Natural killer cell (primary cell): Measurements from ENCODE around the gene FANCE. TPM values are rescaled to one million over a fixed set of nuclear protein-coding genes. Genes with fewer than 3 reads are reported as not detected.

Experiments used
- ATAC-seq, 3 donors: fragments of 150-1000 bp in 2 of 3; fragments of 200-7000 bp in 1 of 3; cut with Tn5 transposase; 1 replicate in 1 of 3; 2 replicates in 2 of 3; pipeline ENCODE4 v1.10.0; 2021; ENCODE audit warnings: mild to moderate bottlenecking in 2 of 3, moderate library complexity in 2 of 3
- DNase-seq, 2 donors: peaks; one replicate each; pipeline versions ENCODE4 v3.0.0 to v3.0.0-alpha.2; 2013 to 2021; ENCODE audit warnings: mixed read lengths in 1 of 2
- H3K27ac ChIP-seq: one replicate; pipeline ENCODE4 v1.5.1; 2013; ENCODE audit warnings: mild to moderate bottlenecking, low read length
- H3K27me3 ChIP-seq: one replicate; pipeline ENCODE4 v1.6.1; 2013; ENCODE audit warnings: low read length; ENCODE audit not compliant: control insufficient read depth, insufficient read depth
- H3K36me3 ChIP-seq: one replicate; pipeline ENCODE4 v1.6.1; 2013; ENCODE audit warnings: low read length; ENCODE audit not compliant: control insufficient read depth, insufficient read depth
- H3K4me1 ChIP-seq: one replicate; pipeline ENCODE4 v1.6.1; 2013; ENCODE audit warnings: low read length; ENCODE audit not compliant: control insufficient read depth, insufficient read depth
- H3K4me3 ChIP-seq: one replicate; pipeline ENCODE4 v1.5.1; 2013; ENCODE audit warnings: low read length
- H3K9me3 ChIP-seq: one replicate; pipeline ENCODE4 v1.6.1; 2013; ENCODE audit warnings: low read length; ENCODE audit not compliant: control insufficient read depth, insufficient read depth
- H3K27ac Mint-ChIP-seq, 2 donors: one replicate each; pipeline ENCODE4 v1.8.0; 2022; ENCODE audit warnings: mild to moderate bottlenecking in 2 of 2, mixed read lengths in 2 of 2, moderate library complexity in 1 of 2
- H3K27me3 Mint-ChIP-seq, 2 donors: one replicate each; pipeline ENCODE4 v1.8.0; 2022; ENCODE audit warnings: low read depth in 2 of 2, mixed read lengths in 2 of 2
- H3K36me3 Mint-ChIP-seq: one replicate; pipeline ENCODE4 v1.8.0; 2022; ENCODE audit warnings: mixed read lengths
- H3K4me1 Mint-ChIP-seq, 2 donors: one replicate each; pipeline ENCODE4 v1.8.0; 2022; ENCODE audit warnings: mixed read lengths in 2 of 2
- H3K4me3 Mint-ChIP-seq: one replicate; pipeline ENCODE4 v1.8.0; 2022; ENCODE audit warnings: mild to moderate bottlenecking, moderate library complexity, mixed read lengths
- H3K9me3 Mint-ChIP-seq, 2 donors: one replicate each; pipeline ENCODE4 v1.8.0; 2022; ENCODE audit warnings: mixed read lengths in 2 of 2
- CTCF ChIP-seq: fragments of 200-600 bp; IDR thresholded peaks from one replicate; pipeline ENCODE4 v1.8.0; 2022; ENCODE audit warnings: antibody characterized with exemption
- WGBS: methylation state at CpG from one replicate; pipeline ENCODE4 v1.1.7; 2013; ENCODE audit warnings: missing lambda C conversion rate; ENCODE audit not compliant: insufficient coverage; 5-methylcytosine and 5-hydroxymethylcytosine counted together
- intact Hi-C: fragments of 100-400 bp; cut with micrococcal nuclease; formaldehyde crosslinking; loops from one replicate; pipeline ENCODE4 v1.14.2; 2022
- total RNA-seq, 4 donors: library from RNA; stranded (reverse); fragments of 120-200 nt in 1 of 4; gene quantifications; one replicate each; pipeline versions ENCODE4 v1.2.3 to v1.2.4, GENCODE V29; 2013 to 2022

Gene FANCE
- total RNA-seq, 3 donors from 2014 or later (not counting 1 experiment from before 2014, with no cell fraction given): 2.2 to 3.2 (median 2.6) TPM

- DNase-seq: peak in 1 of 2 donors; percentile 3
- Mint-ChIP-seq H3K4me1 (peaks cover 10% of the 10 kb centered on the region in 2 donors), H3K4me3 (no peak overlapping the region), H3K36me3 (no peaks in the 10 kb centered on the region), H3K9me3 (no peaks in the 10 kb centered on the region), H3K27me3 (no peaks in the 10 kb centered on the region), H3K27ac (peak overlapping the region in 1 of 2 donors; percentile 20)
- TF ChIP-seq CTCF: no peak
- ATAC-seq: no peak
- Histone ChIP-seq H3K27me3 (no peaks in the 10 kb centered on the region), H3K4me1 (peaks cover 10% of the 10 kb centered on the region), H3K27ac (no peak overlapping the region), H3K36me3 (peaks cover 33% of the 10 kb centered on the region), H3K4me3 (no peak overlapping the region), H3K9me3 (no peaks in the 10 kb centered on the region)
- intact Hi-C loops: no loop called here
- 96% methylated on average over 20 of the region's 20 CpGs for WGBS
Measured at GRCh38 chr6:35474942-35475570, 22.9 kb downstream of the FANCE start.

- WGBS: 96% methylated on average over 4 of the region's 4 CpGs
- peaks cover 7% of the 10 kb centered on the region for H3K4me1 ChIP-seq
- H3K9me3 ChIP-seq: no peaks in the 10 kb centered on the region
- peaks cover 29% of the 10 kb centered on the region for H3K36me3 ChIP-seq
- no peaks in the 10 kb centered on the region for H3K36me3 Mint-ChIP-seq
- ATAC-seq (no peak), DNase-seq (peak in 1 of 2 donors; percentile 5)
- H3K4me3 ChIP-seq: no peak overlapping the region
- no peaks in the 10 kb centered on the region for H3K27me3 Mint-ChIP-seq
- no peaks in the 10 kb centered on the region for H3K9me3 Mint-ChIP-seq
- intact Hi-C loops: no loop called here
- no peak for TF ChIP-seq CTCF
- no peak overlapping the region for H3K27ac ChIP-seq
- no peak overlapping the region for H3K27ac Mint-ChIP-seq
- peaks cover 4 to 5% of the 10 kb centered on the region in 2 donors for H3K4me1 Mint-ChIP-seq
- no peak overlapping the region for H3K4me3 Mint-ChIP-seq
- H3K27me3 ChIP-seq: no peaks in the 10 kb centered on the region
Measured at GRCh38 chr6:35475573-35475972, 23.4 kb downstream of the FANCE start.

GRCh38 chr6:35476004-35476403, 23.9 kb downstream of the FANCE start:
- Mint-ChIP-seq H3K4me1 (peaks cover under 1% of the 10 kb centered on the region in 2 donors), H3K27me3 (no peaks in the 10 kb centered on the region), H3K9me3 (no peaks in the 10 kb centered on the region), H3K36me3 (no peaks in the 10 kb centered on the region), H3K27ac (no peak overlapping the region), H3K4me3 (no peak overlapping the region)
- ATAC-seq: peak in 1 of 3 donors; percentile 6
- no peak for TF ChIP-seq CTCF
- H3K27ac ChIP-seq: no peak overlapping the region
- H3K4me1 ChIP-seq: peaks cover 7% of the 10 kb centered on the region
- H3K36me3 ChIP-seq: peaks cover 24% of the 10 kb centered on the region
- H3K4me3 ChIP-seq: no peak overlapping the region
- no peaks in the 10 kb centered on the region for H3K9me3 ChIP-seq
- no peaks in the 10 kb centered on the region for H3K27me3 ChIP-seq
- DNase-seq: no peak
- WGBS: 90% methylated on average over 13 of the region's 14 CpGs
- intact Hi-C loops: no loop called here

DNA sequence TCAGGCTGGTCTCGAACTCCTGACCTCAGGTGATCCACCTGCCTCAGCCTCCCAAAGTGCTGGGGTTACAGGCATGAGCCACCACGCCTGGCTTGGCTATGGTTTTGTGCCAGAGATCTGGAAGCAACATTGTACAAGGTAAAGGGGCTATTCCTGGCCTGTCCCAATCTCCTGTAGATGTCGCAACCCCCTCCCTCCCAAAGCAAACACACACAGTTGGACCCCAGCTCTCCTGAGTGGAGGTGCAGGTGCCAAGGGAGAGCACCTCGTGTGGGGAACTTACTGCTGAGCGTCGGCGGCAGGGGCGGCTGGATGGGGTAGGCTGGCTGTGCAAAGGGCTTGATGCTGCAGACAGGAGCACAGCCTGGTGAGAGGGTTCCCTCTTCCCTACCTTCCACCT, 24.9 kb downstream of the FANCE start:
- intact Hi-C loops: no loop called here
- Histone ChIP-seq H3K4me3 (no peak overlapping the region), H3K27me3 (no peaks in the 10 kb centered on the region), H3K36me3 (peaks cover 17% of the 10 kb centered on the region), H3K4me1 (no peaks in the 10 kb centered on the region), H3K9me3 (no peaks in the 10 kb centered on the region), H3K27ac (no peak overlapping the region)
- H3K9me3 Mint-ChIP-seq: no peaks in the 10 kb centered on the region
- H3K27me3 Mint-ChIP-seq: no peaks in the 10 kb centered on the region
- no peaks in the 10 kb centered on the region for H3K4me1 Mint-ChIP-seq
- ATAC-seq (no peak), DNase-seq (no peak)
- TF ChIP-seq CTCF: no peak
- no peaks in the 10 kb centered on the region for H3K36me3 Mint-ChIP-seq
- 91% methylated on average over 7 of the region's 8 CpGs for WGBS
- no peak overlapping the region for H3K4me3 Mint-ChIP-seq
- no peak overlapping the region for H3K27ac Mint-ChIP-seq
